CD4-positive, alpha-beta T cell treated with Interleukin-17A for 1 hour (primary cell): ENCODE data around the gene RNF227.

Source experiments
- DNase-seq: peaks from one replicate; pipeline ENCODE4 v3.0.0-alpha.2; 2020

RNF227 gene

GRCh38 chr17:7929158-7930023 lies 13.3 kb upstream of the RNF227 start, which contains the start of gene KCNAB3:
TSS of gene KCNAB3 (minus strand) at chr17:7929856. CDS start at chr17:7929435, 421 bp downstream.
- peak; percentile 67 for DNase-seq

- no peak for DNase-seq
Measured at GRCh38 chr17:7927596-7927995, 11.5 kb upstream of the RNF227 start.

- peak; percentile 90 for DNase-seq
Measured at GRCh38 chr17:7922845-7923628, 6.9 kb upstream of the RNF227 start.

GRCh38 chr17:7922269-7922844 lies 6.3 kb upstream of the RNF227 start:
- DNase-seq = no peak

- no peak for DNase-seq
Measured at GRCh38 chr17:7916808-7917207, 719 bp upstream of the RNF227 start.

GRCh38 chr17:7916385-7916682 lies 245 bp upstream of the RNF227 start:
- DNase-seq = no peak

GRCh38 chr17:7915179-7915610 lies 894 bp downstream of the RNF227 start:
- DNase-seq = no peak

GRCh38 chr17:7912927-7913524 lies 3.1 kb downstream of the RNF227 start:
- peak; percentile 87 for DNase-seq

GRCh38 chr17:7911116-7911515 lies 5.0 kb downstream of the RNF227 start:
- no peak for DNase-seq

- no peak for DNase-seq
Measured at GRCh38 chr17:7910711-7911110, 5.4 kb downstream of the RNF227 start.

GRCh38 chr17:7910281-7910680 lies 5.8 kb downstream of the RNF227 start:
- DNase-seq = no peak

GRCh38 chr17:7909089-7909488 lies 7.0 kb downstream of the RNF227 start:
- no peak for DNase-seq

- DNase-seq = no peak
Measured at GRCh38 chr17:7903154-7904103, 12.7 kb downstream of the RNF227 start.

GRCh38 chr17:7897773-7898172 lies 18.3 kb downstream of the RNF227 start:
- peak; percentile 56 for DNase-seq

- no peak for DNase-seq
Measured at GRCh38 chr17:7897090-7897489, 19.0 kb downstream of the RNF227 start.

- DNase-seq = no peak
Measured at GRCh38 chr17:7894866-7895265, 21.2 kb downstream of the RNF227 start.

GRCh38 chr17:7894226-7894625 lies 21.9 kb downstream of the RNF227 start:
- DNase-seq = no peak

- DNase-seq = no peak
Measured at GRCh38 chr17:7893187-7893880, 22.8 kb downstream of the RNF227 start.

GRCh38 chr17:7889166-7889955 lies 26.7 kb downstream of the RNF227 start:
- peak; percentile 53 for DNase-seq

- peak; percentile 52 for DNase-seq
Measured at GRCh38 chr17:7888184-7888920, 27.7 kb downstream of the RNF227 start, which contains the start of gene CHD3. TSS of gene CHD3 (plus strand) at chr17:7888789. CDS start at chr17:7889001, 212 bp downstream.
